CD14-positive monocyte (primary cell): Measurements from ENCODE around the gene SLC9A8. TPM values are rescaled to one million over a fixed set of nuclear protein-coding genes. Genes with fewer than 3 reads are reported as not detected.

Source experiments
- DNase-seq, 3 donors: peaks; one replicate each; pipeline ENCODE4 v3.0.0-alpha.2; 2011 to 2022
- H2AFZ ChIP-seq: 2 replicates; pipeline ENCODE4 v1.6.0; 2012; ENCODE audit warnings: mild to moderate bottlenecking, low read depth, low read length, inconsistent platforms; ENCODE audit not compliant: insufficient read depth, poor library complexity, severe bottlenecking
- H3K27ac ChIP-seq, 2 donors: 1 replicate in 1 of 2; 2 replicates in 1 of 2; pipeline ENCODE4 v1.5.1; 2012 to 2013; ENCODE audit warnings: low read length in 2 of 2, control low read depth in 1 of 2, inconsistent platforms in 1 of 2, low read depth in 1 of 2, mild to moderate bottlenecking in 1 of 2
- H3K27me3 ChIP-seq, 2 donors: one replicate each; pipeline versions ENCODE4 v1.6.0 to v1.6.1; 2011 to 2013; ENCODE audit warnings: low read length in 2 of 2; ENCODE audit not compliant: control insufficient read depth in 2 of 2, insufficient read depth in 2 of 2
- H3K36me3 ChIP-seq, 2 donors: replicated peaks in 1 of 2; 1 replicate in 1 of 2; 2 replicates in 1 of 2; pipeline versions ENCODE4 v1.5.1 to v1.6.1; 2012 to 2013; ENCODE audit warnings: low read length in 2 of 2, control low read depth in 1 of 2, inconsistent platforms in 1 of 2, mild to moderate bottlenecking in 1 of 2; ENCODE audit not compliant: insufficient read depth in 2 of 2, control insufficient read depth in 1 of 2
- H3K4me1 ChIP-seq, 2 donors: 1 replicate in 1 of 2; 2 replicates in 1 of 2; pipeline versions ENCODE4 v1.5.1 to v1.6.1; 2012 to 2013; ENCODE audit warnings: low read length in 2 of 2, control low read depth in 1 of 2, inconsistent platforms in 1 of 2, mild to moderate bottlenecking in 1 of 2, moderate library complexity in 1 of 2; ENCODE audit not compliant: insufficient read depth in 2 of 2, control insufficient read depth in 1 of 2
- H3K4me2 ChIP-seq: replicated peaks from 2 replicates; pipeline ENCODE3; 2012; ENCODE audit warnings: low read length, moderate library complexity, mild to moderate bottlenecking; ENCODE audit not compliant: poor library complexity, severe bottlenecking; ENCODE audit errors: extremely low read depth
- H3K4me3 ChIP-seq, 3 experiments: fragments of 200-600 bp in 1 of 3; sonication (generic) in 1 of 3; replicated peaks in 1 of 3; 1 replicate in 2 of 3; 2 replicates in 1 of 3; pipeline ENCODE4 v1.5.1; 2011 to 2013; ENCODE audit warnings: low read length in 3 of 3, mild to moderate bottlenecking in 3 of 3, control low read depth in 2 of 3, low read depth in 2 of 3, inconsistent platforms in 1 of 3, moderate library complexity in 1 of 3
- H3K79me2 ChIP-seq: 2 replicates; pipeline ENCODE4 v1.6.0; 2012; ENCODE audit warnings: mild to moderate bottlenecking, control low read depth, inconsistent platforms, low read length, moderate library complexity; ENCODE audit not compliant: insufficient read depth
- H3K9ac ChIP-seq: 2 replicates; pipeline ENCODE4 v1.6.0; 2017; ENCODE audit warnings: low read length, mild to moderate bottlenecking; ENCODE audit not compliant: insufficient read depth, poor library complexity, severe bottlenecking
- H3K9me3 ChIP-seq, 2 donors: replicated peaks in 1 of 2; 1 replicate in 1 of 2; 2 replicates in 1 of 2; pipeline versions ENCODE4 v1.5.1 to v1.6.1; 2012 to 2013; ENCODE audit warnings: low read length in 2 of 2, control low read depth in 1 of 2; ENCODE audit not compliant: control insufficient read depth in 1 of 2, insufficient read depth in 1 of 2
- H4K20me1 ChIP-seq: 2 replicates; pipeline ENCODE4 v1.6.0; 2012; ENCODE audit warnings: mild to moderate bottlenecking, low read length, control low read depth, moderate library complexity; ENCODE audit not compliant: insufficient read depth
- H3K27ac Mint-ChIP-seq, 7 donors: one replicate each; pipeline ENCODE4 v1.8.0; 2020; ENCODE audit warnings: mild to moderate bottlenecking in 7 of 7, mixed read lengths in 7 of 7, moderate library complexity in 6 of 7, inconsistent platforms in 2 of 7
- H3K27me3 Mint-ChIP-seq, 3 donors: one replicate each; pipeline ENCODE4 v1.8.0; 2021 to 2022; ENCODE audit warnings: low read depth in 3 of 3, mild to moderate bottlenecking in 3 of 3, mixed read lengths in 3 of 3, moderate library complexity in 3 of 3, inconsistent platforms in 1 of 3
- H3K36me3 Mint-ChIP-seq, 2 donors: one replicate each; pipeline ENCODE4 v1.8.0; 2020; ENCODE audit warnings: mixed read lengths in 2 of 2, inconsistent platforms in 1 of 2, mild to moderate bottlenecking in 1 of 2
- H3K4me1 Mint-ChIP-seq: one replicate; pipeline ENCODE4 v1.8.0; 2020; ENCODE audit warnings: mild to moderate bottlenecking, mixed read lengths
- H3K4me3 Mint-ChIP-seq, 2 donors: one replicate each; pipeline ENCODE4 v1.8.0; 2020; ENCODE audit warnings: mild to moderate bottlenecking in 2 of 2, mixed read lengths in 2 of 2, moderate library complexity in 1 of 2
- H3K9me3 Mint-ChIP-seq, 7 donors: one replicate each; pipeline ENCODE4 v1.8.0; 2020 to 2022; ENCODE audit warnings: mixed read lengths in 7 of 7, mild to moderate bottlenecking in 6 of 7, moderate library complexity in 6 of 7, inconsistent platforms in 2 of 7
- WGBS: methylation state at CpG from one replicate; pipeline ENCODE4 v1.1.5; 2013; ENCODE audit warnings: missing lambda C conversion rate; ENCODE audit not compliant: insufficient coverage; 5-methylcytosine and 5-hydroxymethylcytosine counted together
- intact Hi-C, 2 donors: fragments of 100-400 bp; cut with micrococcal nuclease; formaldehyde crosslinking; loops; one replicate each; pipeline versions ENCODE4 v1.15.0 to v1.15.1; 2023
- polyA plus RNA-seq, 3 donors: library from polyadenylated mRNA; depleted of rRNA in 1 of 3; unstranded in 2 of 3; stranded (reverse) in 1 of 3; fragments of 300-500 nt in 2 of 3; fragments of >200 nt in 1 of 3; fragmentation: Illumina TruSeq in 2 of 3; gene quantifications; 1 replicate in 2 of 3; 2 replicates in 1 of 3; pipeline ENCODE4 v1.2.3, GENCODE V29; 2012 to 2021
- TF ChIP-seq, protein P1 (sequence below): fragments of 200-600 bp; IDR thresholded peaks from one replicate; pipeline ENCODE4 v1.8.0; 2022; ENCODE audit warnings: antibody characterized with exemption, mild to moderate bottlenecking

Gene SLC9A8
- polyA plus RNA-seq, 3 donors: 3.0 to 14.6 (median 3.3) TPM

DNA sequence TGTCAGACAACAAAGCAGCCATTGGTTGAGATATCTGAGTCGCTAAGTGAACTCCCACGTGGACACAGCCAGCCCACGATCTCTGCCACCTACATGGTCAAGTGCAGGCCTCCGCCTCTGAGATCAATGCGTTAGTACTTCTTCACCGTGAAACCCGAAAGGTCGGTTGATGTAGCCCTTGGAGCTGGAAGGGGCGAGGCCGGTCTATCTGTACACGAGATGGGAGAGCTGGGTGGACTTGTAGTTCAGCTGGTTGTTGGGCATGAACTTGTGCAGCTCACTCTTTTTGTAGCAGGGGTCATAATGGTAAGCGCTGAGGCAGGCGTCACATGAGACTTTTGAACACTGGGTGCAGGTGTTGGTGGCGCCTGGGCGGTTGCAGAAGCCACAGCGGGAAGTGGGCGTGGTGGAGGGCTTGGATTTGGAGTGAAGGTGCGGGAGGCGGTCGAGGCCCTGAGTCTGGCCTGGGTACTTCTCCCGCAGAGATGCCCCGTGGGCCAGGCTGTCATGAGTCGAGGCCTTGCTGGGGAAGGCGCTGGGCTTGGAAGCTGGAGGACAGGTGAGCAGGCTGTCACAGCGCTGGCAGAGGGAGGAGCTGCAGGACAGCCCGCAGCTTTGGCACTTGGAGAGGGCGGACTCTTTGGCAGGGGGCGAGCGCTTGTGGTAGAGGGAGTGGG lies 92.9 kb downstream of the SLC9A8 start:
- Mint-ChIP-seq H3K4me1 (peaks cover 5% of the 10 kb centered on the region), H3K9me3 (peaks cover 0 to 3% (median 0%) of the 10 kb centered on the region in 7 donors), H3K27ac (peak overlapping the region in 4 of 7 donors; percentile 11 to 69 (median 28)), H3K4me3 (no peak overlapping the region), H3K27me3 (no peaks in the 10 kb centered on the region), H3K36me3 (peaks cover 68 to 78% of the 10 kb centered on the region in 2 donors)
- Histone ChIP-seq H3K79me2 (peaks cover 27% of the 10 kb centered on the region), H2AFZ (no peak overlapping the region), H3K9ac (no peak overlapping the region), H3K9me3 (no peaks in the 10 kb centered on the region), H3K27ac (no peak overlapping the region), H3K27me3 (no peaks in the 10 kb centered on the region), H3K4me2 (no peak overlapping the region), H3K36me3 (peaks cover 69 to 80% of the 10 kb centered on the region in 2 donors), H4K20me1 (peaks cover 18% of the 10 kb centered on the region), H3K4me1 (no peaks in the 10 kb centered on the region), H3K4me3 (no peak overlapping the region)
- TF ChIP-seq, protein P1, sequence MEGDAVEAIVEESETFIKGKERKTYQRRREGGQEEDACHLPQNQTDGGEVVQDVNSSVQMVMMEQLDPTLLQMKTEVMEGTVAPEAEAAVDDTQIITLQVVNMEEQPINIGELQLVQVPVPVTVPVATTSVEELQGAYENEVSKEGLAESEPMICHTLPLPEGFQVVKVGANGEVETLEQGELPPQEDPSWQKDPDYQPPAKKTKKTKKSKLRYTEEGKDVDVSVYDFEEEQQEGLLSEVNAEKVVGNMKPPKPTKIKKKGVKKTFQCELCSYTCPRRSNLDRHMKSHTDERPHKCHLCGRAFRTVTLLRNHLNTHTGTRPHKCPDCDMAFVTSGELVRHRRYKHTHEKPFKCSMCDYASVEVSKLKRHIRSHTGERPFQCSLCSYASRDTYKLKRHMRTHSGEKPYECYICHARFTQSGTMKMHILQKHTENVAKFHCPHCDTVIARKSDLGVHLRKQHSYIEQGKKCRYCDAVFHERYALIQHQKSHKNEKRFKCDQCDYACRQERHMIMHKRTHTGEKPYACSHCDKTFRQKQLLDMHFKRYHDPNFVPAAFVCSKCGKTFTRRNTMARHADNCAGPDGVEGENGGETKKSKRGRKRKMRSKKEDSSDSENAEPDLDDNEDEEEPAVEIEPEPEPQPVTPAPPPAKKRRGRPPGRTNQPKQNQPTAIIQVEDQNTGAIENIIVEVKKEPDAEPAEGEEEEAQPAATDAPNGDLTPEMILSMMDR: no peak
- no peak for DNase-seq
- intact Hi-C loops: no loop called here
- WGBS: 93% methylated on average over 29 of the region's 29 CpGs

DNA sequence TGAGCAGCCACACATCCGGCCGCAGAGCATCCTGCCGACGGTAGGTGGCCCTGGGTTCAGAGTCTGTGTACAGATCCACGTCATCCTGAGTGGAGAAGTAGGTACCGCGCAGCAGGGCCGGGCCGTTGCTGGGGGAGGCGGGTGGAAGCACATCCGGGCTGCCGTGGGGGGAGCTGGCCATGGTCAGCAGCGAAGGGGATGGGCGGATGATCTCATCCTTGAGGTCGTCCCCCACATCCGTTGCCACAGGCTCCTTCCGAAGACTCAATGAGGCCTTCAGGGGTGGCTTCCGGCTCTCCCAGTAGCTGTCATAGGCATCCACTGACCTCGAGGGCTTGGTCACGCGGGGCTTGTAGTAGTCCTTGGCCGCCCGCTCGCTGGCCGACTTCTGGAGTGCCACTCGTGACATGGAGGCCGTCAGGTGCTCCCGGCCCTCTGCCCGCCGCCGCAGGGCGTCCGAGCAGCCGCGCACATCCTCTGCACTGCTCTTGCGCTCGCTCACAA lies 93.5 kb downstream of the SLC9A8 start:
- Histone ChIP-seq H3K9me3 (no peaks in the 10 kb centered on the region), H3K27me3 (no peaks in the 10 kb centered on the region), H3K36me3 (peaks cover 73 to 85% of the 10 kb centered on the region in 2 donors), H4K20me1 (peaks cover 24% of the 10 kb centered on the region), H3K4me2 (no peak overlapping the region), H3K79me2 (peaks cover 33% of the 10 kb centered on the region), H3K4me3 (no peak overlapping the region), H3K9ac (no peak overlapping the region), H3K27ac (no peak overlapping the region), H3K4me1 (no peaks in the 10 kb centered on the region), H2AFZ (no peak overlapping the region)
- peaks cover 70 to 81% of the 10 kb centered on the region in 2 donors for H3K36me3 Mint-ChIP-seq
- DNase-seq: no peak
- no peaks in the 10 kb centered on the region for H3K27me3 Mint-ChIP-seq
- H3K27ac Mint-ChIP-seq: peak overlapping the region in 4 of 7 donors; percentile 12 to 71 (median 27)
- TF ChIP-seq, protein P1: no peak
- no peak overlapping the region for H3K4me3 Mint-ChIP-seq
- intact Hi-C loops: no loop called here
- H3K9me3 Mint-ChIP-seq: peaks cover 0 to 3% (median 0%) of the 10 kb centered on the region in 7 donors
- 97% methylated on average over 37 of the region's 37 CpGs for WGBS
- H3K4me1 Mint-ChIP-seq: peaks cover under 1% of the 10 kb centered on the region
